Measurements from ENCODE around the gene HES5. TPM values are rescaled to one million over a fixed set of nuclear protein-coding genes. Genes with fewer than 3 reads are reported as not detected.

Gene HES5
- total RNA-seq, 1 experiment from 2014 or later, result not detected

DNA sequence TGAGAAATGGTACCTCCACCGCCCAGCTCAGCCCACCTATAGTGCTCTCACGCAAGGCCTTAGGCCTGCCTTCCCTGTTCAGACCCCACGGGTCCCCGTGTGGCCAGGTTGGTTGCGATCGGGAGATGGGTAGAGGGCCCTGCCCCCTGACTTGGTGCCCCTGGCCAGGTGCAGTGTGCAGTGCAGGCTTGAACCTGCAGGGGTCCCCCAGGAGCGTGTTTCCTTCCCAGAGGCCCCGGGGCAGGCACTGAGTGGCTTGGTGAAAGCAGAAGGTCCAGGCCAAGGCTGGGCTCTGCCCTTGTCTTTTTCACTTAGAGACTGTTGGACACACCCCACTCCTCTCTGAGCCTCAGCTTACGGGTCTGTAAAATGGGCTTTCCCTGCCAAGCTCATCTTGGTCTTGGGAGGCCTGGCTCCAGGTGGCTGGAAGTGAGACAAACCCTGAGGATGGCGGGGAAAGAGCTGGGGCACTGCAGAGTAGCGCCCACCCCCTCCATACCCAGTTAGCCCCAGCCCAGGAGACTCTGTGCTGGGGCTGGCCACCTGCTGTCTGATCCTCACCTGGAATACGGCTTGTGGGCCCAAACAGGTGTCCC is 9.3 kb upstream of the HES5 start:
- in situ Hi-C loops (cut with HindIII; ENCODE audit: low pct_unique_long_range_greater_than_20kb, low sequenced_read_pairs), result no loop called here
- no peak for DNase-seq (ENCODE audit: low read depth, low spot score)

DNA sequence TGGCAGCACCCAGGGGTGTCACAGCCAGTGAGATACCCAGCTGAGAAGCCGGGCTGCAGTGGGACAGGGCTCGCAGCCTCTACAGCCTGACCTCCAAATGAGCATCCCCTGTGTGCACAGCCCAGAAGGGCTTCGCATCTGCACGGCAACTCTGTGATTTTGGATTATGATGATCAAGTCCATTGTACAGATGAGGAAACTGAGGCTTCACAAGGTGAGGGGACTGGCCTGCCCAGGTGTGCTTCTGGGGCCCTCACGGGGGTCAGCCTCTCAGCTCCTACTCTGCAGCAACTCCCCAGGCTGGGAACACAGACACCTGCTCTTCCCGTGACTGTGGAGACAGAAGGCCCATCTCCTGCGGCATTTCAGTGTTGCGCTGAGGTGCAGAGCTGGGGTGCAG is 8.8 kb upstream of the HES5 start:
- no peak for DNase-seq (ENCODE audit: low read depth, low spot score)
- in situ Hi-C loops (cut with HindIII; ENCODE audit: low pct_unique_long_range_greater_than_20kb, low sequenced_read_pairs), result no loop called here

DNA sequence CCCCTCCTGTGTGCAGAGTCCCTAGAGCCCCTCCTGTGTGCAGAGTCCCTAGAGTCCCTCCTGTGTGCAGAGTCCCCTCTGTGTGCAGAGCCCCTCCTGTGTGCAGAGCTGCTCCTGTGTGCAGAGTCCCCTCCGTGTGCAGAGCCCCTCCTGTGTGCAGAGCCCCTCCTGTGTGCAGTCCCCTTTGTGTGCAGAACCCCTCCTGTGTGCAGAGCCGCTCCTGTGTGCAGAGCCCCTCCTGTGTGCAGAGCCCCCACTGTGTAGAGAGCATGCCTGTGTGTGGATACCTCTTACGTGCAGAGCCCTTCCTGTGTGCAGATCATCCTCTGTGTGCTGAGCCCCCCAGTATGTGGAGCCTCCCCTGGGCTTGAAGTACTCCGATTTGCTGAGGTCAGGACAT is 8.3 kb upstream of the HES5 start:
- in situ Hi-C loops (cut with HindIII; ENCODE audit: low pct_unique_long_range_greater_than_20kb, low sequenced_read_pairs), result no loop called here
- DNase-seq (ENCODE audit: low read depth, low spot score), result no peak

DNA sequence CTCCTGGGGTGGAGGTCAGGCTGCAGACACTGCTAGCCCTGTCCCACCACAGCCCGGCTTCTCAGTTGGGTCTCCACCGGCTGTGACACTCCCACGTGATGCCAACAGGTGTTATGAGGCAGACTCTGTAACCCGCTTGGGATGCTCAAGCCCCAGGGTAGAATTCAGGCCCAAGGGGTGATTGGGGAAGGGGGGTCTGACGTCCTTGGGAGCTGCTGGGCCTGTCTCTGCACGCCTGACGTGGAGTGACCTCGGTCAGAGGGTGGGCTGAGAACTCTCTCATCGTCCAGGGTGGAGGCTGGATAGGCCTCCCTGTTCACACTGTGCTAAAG is 7.7 kb upstream of the HES5 start:
- DNase-seq (ENCODE audit: low read depth, low spot score), result no peak
- in situ Hi-C loops (cut with HindIII; ENCODE audit: low pct_unique_long_range_greater_than_20kb, low sequenced_read_pairs), result no loop called here

DNA sequence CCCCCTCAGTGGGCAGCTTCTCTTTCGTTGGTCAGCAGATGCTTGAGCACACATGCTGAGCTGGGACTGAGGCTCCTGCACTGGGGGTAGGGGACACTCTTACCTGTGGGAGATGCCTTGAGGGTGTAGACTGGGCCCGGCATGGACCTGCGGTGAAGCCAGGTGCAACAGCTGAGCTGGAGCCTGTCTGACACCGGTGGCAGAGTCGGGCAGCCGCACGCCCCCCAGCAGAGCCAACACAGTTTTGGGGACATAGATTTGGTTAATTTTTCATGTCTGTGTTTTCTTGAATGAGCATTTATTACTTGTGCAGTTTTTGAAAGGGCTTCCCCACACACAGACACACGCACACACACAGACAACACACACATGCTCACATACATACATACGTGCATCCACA is 5.9 kb upstream of the HES5 start:
- in situ Hi-C loops (cut with HindIII; ENCODE audit: low pct_unique_long_range_greater_than_20kb, low sequenced_read_pairs), result no loop called here
- no peak for DNase-seq (ENCODE audit: low read depth, low spot score)

DNA sequence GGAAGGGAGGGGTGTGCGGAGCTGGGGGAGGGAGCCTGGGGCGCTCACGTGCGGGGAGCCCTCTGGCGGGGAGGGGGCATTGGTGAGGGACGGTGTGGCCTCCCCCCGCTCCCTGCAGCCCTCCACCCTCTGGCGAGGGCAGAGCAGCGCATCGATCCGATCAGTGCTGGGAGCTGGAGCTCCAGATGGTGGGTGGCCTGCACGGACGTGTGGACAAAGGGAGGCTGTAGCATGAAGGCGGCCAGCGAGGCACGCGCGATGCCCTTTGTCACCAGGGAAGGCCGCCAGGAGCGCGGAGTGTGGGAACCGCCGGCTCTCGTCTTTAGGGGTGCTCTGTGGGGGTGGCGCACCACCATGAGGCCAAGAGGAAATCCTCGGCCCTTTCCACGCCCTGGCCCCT is 5.4 kb upstream of the HES5 start:
- DNase-seq (ENCODE audit: low read depth, low spot score), result no peak
- in situ Hi-C loops (cut with HindIII; ENCODE audit: low pct_unique_long_range_greater_than_20kb, low sequenced_read_pairs), result no loop called here

DNA sequence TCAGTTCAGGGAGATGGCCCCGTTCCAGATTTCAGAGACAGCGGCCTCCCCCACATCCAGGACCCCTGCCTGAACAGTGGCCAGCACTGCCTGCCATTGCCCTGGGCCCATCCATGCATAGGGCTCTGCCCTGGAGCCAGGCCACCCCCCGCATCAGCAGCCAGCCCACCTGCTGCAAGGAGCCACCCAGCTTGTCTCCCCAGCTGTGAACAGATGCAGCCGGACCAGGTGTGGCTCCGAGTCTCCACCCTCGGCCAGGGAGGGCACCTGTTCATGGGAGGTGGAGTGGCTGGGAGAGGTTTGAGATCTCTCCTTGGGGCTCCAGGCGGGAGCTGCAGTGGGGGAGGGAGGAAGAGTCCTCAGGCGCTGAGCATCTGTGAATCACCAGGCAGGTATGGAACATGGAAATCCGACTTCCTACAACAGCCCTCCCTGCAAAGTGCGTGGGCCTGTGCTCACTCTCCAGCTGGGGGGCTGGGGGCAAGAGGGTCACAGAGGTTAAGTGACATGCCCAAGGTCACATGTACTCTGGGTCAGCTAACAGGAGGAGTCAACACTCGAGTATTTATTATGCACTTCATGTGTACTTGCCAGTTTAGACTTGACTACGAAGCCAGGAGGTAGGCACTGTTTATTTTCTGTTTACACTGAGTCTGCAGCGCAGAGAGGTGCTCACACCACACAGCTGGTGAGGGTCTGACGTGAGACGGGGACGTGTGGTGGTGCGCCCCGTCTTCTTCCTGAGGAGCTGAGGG is 4.8 kb upstream of the HES5 start:
- no peak for DNase-seq (ENCODE audit: low read depth, low spot score)
- in situ Hi-C loops (cut with HindIII; ENCODE audit: low pct_unique_long_range_greater_than_20kb, low sequenced_read_pairs), result no loop called here

DNA sequence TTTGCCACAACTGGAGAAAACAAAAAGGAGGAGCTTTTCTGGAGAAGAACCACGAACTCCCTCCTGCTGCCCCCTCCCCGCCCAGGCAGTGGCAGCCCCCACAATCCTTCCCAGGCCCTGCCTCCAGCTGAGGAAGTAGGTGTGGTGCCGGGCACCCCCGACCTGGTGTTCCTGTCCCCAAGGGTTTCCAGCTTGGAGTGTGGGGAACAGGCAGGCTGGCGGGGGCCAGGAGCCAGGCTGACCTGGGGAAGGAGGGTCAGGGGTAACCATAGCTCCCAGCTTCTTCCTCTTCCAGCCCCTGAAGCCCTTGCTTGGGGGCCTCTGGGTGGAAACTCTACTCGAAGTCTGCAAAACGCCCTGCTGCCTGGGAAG is 4.2 kb upstream of the HES5 start:
- DNase-seq (ENCODE audit: low read depth, low spot score), result no peak
- in situ Hi-C loops (cut with HindIII; ENCODE audit: low pct_unique_long_range_greater_than_20kb, low sequenced_read_pairs), result no loop called here

DNA sequence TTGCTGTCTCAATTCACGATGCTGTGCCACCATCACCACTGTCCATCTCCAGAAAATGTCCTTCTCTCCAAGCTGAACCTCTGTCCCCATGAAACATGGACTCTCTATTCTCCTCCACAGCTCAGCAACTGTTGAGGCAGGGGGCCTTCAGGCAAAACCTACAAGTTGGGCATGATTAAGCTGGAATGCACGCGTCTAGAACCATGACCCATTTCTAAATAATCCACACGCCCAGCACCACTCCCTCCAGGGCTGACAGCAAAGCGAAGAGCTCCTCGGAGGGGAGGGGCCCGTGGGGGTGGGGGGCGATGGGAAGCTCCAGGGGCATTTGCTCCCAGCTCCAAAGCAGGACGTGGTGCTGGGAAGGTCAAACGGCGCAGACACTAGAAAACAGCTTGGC is 3.3 kb upstream of the HES5 start:
- DNase-seq (ENCODE audit: low read depth, low spot score), result no peak
- in situ Hi-C loops (cut with HindIII; ENCODE audit: low pct_unique_long_range_greater_than_20kb, low sequenced_read_pairs), result no loop called here

DNA sequence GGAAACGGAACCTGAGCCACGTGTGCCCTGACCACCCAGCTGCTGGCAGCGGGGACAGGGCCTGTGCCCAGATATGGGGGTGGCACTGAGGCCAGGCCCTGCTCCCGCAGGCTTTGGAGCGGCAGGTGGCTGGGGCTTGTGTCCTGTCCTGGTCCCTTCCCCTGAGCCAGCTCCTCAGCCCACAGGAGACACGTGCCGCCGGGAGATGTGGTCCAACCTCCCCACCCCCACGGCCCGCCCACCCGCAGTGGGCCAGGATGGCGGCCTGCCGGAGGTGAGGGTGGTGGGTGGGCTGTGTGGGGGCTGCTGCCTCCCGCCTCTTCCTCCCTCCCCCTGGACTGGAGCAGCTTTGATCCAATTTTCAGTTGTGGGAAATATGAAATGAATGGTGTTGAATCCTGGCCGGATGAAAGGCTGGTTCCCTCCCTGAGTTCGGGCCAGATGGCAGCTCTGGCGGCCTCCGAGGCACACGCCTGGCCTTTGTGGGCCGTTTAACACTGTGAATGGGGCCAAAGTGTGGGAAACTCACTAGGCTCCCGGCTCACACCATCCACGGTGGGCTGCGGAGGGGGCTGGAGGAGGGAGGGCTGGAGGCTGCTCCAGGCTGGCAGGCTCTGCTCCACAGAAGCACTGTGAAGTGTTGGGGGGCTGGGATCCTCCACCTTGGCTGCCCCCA is 2.6 kb upstream of the HES5 start:
- DNase-seq (ENCODE audit: low read depth, low spot score), result no peak
- in situ Hi-C loops (cut with HindIII; ENCODE audit: low pct_unique_long_range_greater_than_20kb, low sequenced_read_pairs), result no loop called here

DNA sequence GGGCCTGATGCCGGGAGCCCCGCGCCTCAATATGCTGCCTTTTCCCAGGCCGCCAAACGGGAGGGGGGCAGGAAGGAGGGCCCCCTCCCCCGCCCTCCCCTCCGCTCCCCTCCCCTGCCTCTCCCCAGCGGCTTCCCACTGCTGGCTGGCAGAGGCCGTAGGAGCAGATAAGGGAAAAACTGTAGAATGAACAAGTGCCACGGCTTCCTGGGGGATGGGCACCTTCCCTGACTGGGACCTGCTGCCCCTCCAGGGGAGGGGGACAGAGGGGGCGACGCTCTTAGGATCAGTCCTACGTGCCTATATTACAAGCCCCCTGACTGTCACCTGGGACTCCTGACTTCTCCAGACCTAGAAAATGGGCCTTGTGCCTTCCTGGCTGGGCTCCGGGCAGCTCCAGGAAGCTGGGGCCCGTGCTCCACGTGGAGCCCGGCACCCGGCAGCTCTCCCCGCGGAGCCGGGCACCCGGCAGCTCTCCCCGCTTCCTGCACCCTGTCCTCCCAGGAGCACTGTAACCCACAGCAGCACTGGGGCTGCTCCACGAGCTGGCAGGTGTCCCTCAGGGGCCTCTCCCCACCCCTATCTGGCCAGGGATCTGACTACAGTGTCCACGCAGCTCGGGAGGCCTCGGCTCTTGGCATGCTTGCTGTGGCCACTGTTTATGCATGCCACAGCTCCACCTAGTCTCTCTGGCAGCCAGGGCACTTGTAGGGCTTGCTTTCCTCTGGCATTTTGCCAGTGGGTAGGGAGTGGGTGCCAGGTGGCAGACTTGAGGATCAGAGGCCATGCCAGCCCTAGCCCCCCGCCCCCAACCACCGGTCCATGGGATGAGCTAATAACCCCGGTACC is 674 bp upstream of the HES5 start:
- no peak for DNase-seq (ENCODE audit: low read depth, low spot score)
- in situ Hi-C loops (cut with HindIII; ENCODE audit: low pct_unique_long_range_greater_than_20kb, low sequenced_read_pairs), result no loop called here

DNA sequence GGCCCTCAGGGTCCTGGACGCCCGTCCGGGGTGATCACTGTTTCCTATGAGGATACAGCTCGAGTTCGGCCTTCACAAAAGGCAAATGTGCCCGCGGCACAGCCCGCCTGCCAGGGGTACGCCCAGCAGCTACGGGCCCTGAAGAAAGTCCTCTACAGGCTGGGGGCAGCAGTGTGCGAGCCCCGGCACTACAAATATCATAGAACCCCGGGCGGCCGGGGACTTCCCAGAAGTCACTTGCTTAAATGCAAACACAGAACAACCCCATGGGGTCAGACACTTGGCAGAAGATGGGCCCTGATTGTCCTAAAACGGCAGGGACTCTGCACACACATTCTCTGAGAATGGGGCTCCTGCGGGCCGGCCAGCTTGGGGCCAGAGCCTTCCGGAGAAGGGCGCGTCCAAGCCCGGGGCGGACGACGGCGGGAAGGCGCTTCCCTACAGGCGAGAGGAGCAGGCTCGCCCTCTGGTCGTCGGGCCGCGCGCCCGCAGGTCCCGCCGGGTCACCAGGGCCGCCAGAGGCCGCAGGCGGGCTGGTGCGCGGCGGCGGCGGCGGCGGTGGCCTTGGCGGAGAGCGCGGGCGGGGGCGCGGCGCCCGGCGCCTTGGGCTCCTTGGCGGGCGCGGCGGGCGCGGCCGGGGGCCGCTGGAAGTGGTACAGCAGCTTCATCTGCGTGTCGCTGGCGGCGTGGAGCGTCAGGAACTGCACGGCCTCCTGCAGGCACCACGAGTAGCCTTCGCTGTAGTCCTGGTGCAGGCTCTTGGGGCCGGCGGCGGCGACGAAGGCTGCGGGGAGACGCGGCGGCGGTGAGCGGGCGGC is 888 bp downstream of the HES5 start:
- DNase-seq (ENCODE audit: low read depth, low spot score), result no peak
- in situ Hi-C loops (cut with HindIII; ENCODE audit: low pct_unique_long_range_greater_than_20kb, low sequenced_read_pairs), result no loop called here

DNA sequence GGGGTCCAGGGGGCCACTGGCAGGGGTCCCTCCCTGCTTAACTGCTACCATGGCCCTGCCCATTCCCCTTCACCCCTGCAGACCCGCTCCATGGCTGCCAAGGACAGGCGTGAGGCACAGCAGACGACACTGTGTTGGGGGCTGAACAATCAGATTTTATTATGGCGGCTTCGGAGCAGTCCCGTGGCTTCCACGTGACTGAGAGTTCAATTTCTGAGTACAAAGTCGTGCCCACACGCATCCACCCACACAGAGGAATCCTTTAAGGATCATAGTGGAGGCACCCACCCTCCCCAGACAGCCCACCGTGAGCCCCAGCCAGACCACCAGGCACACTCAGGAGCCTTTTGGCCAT is 1.5 kb downstream of the HES5 start:
- in situ Hi-C loops (cut with HindIII; ENCODE audit: low pct_unique_long_range_greater_than_20kb, low sequenced_read_pairs), result no loop called here
- no peak for DNase-seq (ENCODE audit: low read depth, low spot score)

DNA sequence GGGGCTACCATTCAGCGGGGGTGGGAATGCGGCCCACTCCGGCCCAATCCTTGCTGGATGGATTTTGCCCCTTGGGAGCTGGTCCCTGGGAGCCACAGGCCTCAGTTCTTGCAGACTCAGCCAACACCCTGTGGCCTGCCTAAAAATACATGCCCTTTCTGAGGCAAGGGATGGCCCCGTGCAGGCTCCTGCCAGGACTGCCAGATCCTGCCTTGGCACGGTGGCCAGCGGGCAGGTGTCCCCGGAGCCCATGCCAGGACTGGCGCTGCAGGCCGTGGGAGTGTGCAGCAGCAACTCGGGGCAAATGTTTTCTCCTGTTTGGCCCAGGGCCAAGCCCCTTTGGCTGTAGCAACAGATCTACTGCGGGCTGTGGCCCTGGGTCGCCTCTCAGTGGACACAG is 2.0 kb downstream of the HES5 start:
- no peak for DNase-seq (ENCODE audit: low read depth, low spot score)
- in situ Hi-C loops (cut with HindIII; ENCODE audit: low pct_unique_long_range_greater_than_20kb, low sequenced_read_pairs), result no loop called here

DNA sequence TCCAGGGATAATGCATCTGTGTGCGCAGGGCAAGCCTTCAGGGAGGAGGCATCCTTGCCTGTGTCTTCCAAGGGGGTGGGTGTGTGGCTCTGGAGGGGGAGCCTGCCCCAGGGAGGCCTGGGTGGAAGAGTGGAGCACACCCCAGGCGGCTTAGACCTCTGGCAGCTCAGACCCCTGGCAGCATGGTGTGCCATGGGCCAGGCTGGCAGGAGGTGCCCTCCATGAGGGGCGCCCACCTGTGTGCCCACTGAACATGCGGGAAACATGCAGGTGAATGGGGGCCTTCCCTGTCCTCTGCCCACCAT is 2.6 kb downstream of the HES5 start:
- in situ Hi-C loops (cut with HindIII; ENCODE audit: low pct_unique_long_range_greater_than_20kb, low sequenced_read_pairs), result no loop called here
- no peak for DNase-seq (ENCODE audit: low read depth, low spot score)

DNA sequence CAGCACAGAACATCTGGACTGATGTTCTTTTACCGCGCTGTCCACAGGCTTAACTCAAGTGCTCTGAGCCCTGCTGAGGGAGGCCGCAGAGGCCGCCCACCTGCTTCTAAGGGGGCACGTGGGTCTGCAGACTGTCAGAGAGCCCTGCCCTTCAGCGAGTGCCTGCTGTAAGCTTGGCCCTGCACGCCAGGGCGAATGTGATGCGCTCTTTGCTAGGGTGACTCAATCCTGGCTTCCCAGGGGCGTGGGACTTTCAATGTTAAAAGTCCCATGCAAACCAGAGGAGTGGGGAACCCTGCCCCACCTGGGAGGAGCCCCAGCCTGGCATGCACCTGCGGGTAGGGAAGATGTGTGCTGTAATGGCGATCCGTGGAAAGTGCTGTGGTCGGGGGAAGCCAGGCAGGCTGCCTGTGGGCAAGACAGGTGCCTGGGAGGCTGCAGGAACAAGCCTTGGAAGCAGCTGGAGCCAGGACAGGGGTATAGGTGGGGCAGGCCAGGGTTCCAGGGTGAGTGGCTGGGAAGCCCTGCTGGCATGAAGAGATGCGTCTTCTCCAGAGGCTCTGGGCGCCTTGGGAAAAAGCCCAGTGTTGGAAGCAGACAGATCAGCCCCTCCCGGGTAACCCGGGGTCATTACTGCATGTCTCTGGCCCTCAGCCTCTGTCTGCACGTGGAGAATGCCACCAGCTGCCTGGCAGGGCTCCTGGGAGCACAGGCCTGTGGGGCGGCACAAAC is 3.1 kb downstream of the HES5 start:
- in situ Hi-C loops (cut with HindIII; ENCODE audit: low pct_unique_long_range_greater_than_20kb, low sequenced_read_pairs), result no loop called here

More for the DNA sequence above, 3.1 kb downstream of the HES5 start:
- DNase-seq (ENCODE audit: low read depth, low spot score), result no peak
